NCI-H69 (cell line): Measurements from ENCODE around the gene ZNF786.
"Not testable (repeated sequence)": the region's sequence is repeated elsewhere in the genome, so short reads cannot be mapped to it uniquely, and the experiment has no call there.

Experiments used
- DNase-seq: peaks from one replicate; lab custom pipeline; 2025; lab: John Stamatoyannopoulos, UW

The ZNF786 gene, protein sequence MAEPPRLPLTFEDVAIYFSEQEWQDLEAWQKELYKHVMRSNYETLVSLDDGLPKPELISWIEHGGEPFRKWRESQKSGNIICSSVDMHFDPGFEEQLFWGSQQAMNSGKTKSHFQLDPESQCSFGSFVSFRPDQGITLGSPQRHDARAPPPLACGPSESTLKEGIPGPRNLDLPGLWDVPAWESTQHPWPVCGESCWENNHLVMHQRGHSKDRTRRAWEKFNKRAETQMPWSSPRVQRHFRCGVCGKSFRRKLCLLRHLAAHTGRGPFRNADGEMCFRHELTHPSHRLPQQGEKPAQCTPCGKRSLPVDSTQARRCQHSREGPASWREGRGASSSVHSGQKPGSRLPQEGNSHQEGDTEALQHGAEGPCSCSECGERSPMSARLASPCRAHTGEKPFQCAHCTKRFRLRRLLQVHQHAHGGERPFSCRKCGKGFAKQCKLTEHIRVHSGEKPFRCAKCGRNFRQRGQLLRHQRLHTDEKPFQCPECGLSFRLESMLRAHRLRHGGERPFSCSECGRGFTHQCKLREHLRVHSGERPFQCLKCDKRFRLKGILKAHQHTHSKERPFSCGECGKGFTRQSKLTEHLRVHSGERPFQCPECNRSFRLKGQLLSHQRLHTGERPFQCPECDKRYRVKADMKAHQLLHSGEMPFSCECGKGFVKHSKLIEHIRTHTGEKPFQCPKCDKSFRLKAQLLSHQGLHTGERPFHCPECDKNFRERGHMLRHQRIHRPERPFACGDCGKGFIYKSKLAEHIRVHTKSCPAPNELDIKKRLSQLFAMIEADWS

DNA sequence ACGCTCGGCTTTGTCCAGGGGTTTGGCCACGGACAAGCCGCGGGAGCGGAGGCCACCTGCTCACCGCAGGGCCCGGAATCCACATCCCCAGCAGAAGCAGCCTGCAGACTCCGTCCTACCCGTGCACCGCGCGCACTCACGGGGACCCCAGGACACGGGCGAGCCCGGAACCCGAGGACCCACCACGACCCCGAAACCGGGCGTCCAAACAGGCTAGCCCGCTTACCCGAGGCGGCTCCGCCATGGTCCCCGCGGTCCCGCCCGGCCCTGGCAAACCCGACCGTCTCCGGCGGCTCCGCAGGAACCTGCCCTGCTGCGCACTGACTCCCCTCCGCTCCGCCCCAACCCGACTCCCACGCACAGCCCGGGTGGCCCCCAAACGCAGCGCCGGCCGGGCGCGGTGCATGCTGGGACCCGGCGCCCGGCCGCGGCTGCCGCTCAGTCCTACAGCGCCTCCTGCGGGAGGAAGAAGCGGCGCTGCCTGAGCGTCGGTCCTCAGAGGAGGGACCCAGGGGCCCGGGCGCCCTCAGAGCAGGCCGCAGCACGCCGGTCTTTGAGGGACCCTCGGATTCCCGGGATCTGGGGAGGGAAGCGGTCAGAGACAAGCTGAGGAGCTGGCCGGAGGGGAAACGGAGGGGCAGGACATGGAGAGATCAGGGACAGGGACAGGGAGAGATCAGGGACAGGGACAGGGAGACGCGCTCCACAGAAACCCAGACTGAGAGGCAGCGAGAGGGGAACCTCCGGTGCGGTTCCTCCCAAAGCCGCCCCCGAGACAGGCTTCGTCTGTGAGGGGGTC, at the start of gene ZNF786:
ZNF786 (minus strand) TSS at position 322 of the 799 bp plus-strand sequence; CDS start at position 244, 78 bp downstream.
- peak; percentile 97 for DNase-seq

DNA sequence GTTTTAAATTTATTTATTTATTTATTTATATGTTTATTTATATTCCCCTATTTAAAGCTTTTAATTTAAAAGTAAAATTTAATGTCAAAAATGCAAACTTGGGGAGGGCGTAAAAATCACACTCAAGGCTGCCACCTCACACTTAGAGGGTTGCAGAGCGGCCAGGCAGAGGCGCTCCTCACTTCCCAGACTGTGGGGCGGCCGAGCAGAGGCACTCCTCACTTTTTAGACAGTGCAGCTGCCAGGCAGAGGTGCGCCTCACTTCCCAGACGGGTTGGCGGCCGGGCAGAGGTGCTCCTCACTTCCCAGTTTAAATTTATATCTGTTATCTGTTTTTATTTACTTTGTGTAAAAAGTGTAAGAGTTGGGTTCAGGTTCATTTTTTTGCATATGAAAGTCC, 45.6 kb upstream of the ZNF786 start:
- no peak for DNase-seq

DNA sequence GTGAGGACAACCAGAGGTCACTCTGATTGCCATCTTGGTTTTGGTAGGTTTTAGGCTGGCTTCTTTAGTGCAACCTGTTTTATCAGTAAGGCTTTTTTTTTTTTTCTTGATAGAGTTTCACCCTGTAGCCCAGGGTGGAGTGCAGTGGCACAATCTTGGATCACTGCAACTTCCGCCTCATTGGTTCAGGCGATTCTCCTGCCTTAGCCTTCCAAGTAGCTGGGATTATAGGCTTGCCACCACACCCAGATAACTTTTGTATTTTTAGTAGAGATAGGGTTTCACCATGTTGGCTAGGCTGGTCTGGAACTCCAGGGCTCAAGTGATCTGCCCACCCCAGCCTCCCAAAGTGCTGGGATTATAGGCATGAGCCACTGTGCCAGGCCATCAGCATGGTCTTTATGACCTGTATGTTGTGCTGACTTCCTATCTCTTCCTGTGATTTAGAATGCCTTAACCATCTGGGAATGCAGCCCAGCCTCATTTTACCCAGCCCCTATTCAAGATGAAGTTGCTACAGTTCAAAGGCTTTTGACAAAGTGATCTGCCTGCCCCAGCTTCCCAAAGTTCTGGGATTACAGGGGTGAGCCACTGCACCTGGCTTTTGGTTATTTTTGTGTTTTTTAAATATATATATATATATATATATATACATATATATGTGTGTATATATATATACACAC, 42.7 kb upstream of the ZNF786 start:
- no peak for DNase-seq

DNA sequence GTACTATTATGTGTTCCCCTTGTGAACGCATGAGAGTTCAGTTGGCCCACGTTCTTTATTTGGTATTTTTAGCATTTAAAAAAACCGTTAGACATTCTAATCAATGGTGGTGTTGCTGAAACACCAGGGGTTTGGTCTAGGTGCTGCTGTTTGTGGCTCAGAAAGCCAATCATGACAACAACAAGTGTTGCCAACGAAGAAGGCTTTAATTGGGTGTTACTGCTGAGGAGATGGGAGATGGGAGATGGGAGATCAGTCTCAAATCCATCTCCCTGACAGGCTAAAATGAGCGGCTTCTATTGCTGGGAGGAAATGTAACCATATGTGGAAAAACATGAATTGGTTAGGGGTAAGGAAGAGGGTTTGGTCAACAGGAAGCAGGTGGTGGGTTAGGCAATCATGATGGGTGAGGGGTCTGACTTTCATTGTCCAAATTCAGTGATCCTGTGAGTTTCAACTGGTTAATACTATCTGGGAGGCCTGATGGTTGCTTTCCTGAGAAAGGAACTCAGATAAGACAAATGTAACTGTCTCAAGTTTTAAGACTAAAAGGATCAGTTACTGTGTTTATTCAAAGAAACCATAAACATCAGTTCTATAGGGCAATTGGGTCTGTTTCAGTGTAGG, 40.2 kb upstream of the ZNF786 start:
- no peak for DNase-seq

DNA sequence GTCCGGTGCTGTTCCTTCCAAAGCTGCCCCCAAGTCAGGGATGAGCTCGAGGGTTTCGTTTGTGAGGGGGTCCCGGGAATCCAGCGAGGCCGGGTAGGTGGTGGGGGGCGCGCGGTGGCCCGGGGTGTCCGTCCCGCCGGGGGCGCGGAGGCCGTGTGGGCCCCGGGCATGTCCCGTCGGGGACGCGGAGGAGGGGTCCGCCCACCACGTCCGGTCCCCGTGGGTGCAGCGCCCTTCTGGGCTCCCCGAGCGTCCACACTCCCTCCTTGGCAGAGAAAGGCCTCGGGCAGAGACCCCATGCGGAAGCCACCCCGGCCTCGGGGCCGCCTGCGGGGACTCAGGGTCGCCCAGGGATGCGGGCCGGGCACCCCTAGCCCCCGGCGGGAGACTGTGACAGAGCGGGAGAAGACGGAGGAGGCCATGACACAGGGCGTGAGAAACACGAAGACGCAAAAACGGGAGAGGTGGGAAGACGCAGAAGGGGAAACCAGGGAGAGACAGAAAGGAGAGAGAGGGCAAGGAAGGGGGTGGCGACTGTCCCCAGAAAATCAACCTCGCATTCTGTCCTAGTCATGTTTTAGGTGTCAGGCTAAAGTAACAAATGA, 36.2 kb upstream of the ZNF786 start:
- peak; percentile 71 for DNase-seq

DNA sequence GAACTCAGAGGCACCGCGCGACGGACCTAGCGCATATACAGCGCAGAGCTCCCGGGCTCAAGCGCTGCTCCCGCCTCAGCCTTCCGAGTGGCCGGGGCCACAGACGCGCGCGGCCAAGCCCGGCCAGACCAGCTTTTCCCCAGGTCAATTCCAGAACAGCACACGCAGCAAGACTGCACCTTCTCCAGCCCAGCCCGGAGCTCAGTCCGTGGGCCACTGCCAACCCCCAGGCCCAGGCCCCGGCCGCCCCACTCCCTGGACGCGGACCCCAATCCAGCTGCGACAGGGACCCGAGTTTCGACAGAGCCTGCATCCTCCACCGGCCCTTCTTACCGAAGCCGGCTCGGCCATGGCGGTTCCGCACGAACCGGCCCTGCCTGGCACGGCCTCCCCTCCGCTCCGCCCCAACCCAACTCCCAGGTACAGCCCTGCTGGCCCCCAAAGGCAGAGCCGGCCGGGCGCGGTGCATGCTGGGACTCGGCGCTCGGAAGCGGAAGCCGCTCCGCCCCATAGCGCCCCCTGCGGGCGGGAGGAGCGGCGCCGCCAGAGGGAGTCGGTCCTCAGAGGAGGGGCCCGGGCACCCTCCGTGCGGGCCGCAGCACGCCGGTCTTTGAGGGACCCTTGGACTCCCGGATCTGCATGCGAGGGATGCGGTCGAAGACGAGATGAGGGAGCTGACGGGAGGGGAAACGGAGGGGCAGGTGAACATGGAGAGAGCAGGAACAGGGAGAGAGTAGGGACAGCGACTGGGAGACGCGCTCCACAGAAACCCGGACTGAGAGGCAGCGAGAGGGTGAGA, 35.5 kb upstream of the ZNF786 start, which contains the start of gene ZNF425:
ZNF425 (minus strand) TSS at position 462 of the 799 bp plus-strand sequence; CDS start at position 351, 111 bp downstream.
- DNase-seq = peak; percentile 96

DNA sequence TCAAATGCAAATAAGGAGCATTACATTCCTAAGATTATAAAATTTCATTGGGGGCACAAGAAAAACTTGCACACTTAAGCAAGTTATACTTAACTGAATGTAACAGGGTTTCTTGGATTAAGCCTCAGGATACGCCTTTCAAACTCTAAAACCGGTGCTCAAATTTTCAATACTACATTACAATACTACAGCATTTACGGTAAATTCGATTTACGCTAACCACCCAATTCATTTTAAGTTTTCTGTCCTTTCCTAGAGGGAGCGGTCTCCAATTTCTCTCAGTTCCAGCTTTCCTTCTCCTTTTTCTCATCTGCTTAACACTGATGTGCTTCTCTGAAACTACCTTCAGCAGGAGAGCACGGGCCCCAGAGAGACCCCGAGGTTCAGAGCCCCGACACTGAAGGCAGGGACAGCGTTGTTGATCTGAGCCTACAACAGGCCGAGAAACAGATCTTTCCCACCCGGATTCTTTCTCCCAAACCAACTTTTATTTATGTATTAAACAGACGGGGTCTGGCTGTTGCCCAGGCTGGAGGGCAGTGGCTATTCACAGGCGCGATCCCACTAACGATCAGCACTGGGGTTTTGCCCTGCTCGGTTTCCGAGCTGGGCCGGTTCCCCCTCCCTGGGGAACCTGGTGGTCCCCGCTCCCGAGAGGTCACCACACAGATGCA, 34.8 kb upstream of the ZNF786 start:
- no peak for DNase-seq

DNA sequence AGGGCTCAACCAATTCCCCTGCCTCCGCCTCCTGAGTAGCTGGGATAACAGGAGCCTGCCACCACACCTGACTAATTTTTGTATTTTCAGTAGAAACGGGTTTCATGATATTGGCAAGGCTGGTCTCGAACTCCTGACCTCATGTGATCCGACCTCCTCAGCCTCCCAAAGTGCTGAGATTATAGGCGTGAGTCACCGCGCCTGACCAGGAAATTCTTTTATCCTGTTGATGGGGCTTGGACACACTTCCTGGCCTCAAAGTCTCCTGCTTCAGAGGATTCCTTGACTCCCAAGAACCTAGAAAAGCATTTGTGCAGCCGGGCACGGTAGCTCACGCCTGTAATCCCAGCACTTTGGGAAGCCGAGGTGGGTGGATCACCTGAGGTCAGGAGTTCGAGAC, 19.5 kb upstream of the ZNF786 start:
- no peak for DNase-seq

DNA sequence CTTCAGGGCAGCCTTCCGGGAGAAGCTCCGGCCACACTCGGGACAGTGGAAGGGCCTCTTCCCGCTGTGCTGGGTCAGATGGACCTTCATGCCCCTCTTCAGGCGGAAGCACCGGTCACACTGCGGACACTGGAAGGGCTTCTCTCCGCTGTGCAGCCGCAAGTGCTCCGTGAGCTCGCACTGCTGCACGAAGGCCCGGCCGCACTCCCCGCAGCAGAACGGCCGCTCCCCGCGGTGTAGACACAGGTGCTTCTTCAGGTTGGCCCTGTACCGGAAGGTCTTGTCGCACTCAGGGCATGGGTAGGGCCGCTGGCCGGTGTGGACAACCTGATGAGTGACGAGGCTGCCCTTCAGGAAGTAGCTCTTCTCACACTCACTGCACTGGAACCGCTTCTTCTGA, 14.2 kb upstream of the ZNF786 start:
- DNase-seq = no peak

DNA sequence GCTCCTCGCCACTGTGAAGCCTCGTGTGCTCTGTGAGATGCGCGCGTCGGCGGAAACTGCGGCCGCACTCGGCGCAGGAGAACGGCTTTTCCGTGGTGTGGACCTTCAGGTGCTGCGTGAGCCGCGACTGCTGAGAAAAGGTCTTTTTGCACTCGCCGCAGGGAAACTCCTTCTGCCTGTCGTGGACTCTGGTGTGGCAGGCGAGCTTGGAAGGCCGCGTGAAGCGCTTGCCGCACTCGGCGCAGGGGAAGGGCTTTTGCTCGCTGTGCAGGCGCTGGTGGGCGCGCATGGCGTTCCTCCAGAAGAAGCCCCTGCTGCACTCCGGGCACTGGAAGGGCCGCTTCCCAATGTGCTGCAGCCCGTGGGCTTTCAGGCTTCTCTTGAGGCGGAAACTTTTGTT, 13.7 kb upstream of the ZNF786 start:
- no peak for DNase-seq

DNA sequence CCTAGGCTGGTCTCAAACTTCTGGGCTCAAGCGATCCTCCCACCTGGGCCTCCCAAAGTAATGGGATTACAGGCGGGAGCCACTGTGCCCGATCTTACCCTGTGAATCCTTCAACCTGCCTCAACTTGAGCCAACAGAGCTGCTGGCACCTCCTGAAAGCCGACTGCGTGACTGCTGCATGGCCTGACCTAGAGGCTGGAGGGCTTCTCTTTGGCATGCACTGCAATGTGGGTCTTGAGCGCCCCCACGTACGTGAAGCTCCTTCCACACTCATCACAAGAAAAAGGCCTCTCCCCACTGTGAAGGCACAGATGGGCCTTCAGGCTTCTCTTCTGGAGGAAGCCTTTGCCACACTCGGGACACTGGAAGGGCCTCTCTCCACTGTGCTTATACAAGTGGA, 12.9 kb upstream of the ZNF786 start:
- DNase-seq = no peak

DNA sequence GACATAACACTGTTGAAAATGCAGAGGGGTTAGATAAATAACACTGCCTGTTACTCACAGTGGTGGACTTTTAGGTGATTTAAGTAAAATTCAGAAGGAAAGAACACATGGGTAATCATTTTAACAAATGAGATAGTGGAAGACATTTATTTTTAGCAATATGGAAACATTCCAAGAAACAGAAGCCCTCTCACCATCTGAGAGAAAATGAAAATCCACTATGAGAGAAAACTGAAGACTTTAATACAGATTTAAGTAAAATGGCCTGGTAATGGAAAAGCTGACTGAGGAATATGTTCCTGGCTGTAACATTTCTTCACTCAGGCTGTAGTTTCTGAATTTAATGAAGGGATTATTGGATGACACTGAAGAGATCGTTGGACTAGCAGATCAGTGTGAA, 12.1 kb upstream of the ZNF786 start:
- DNase-seq = no peak

DNA sequence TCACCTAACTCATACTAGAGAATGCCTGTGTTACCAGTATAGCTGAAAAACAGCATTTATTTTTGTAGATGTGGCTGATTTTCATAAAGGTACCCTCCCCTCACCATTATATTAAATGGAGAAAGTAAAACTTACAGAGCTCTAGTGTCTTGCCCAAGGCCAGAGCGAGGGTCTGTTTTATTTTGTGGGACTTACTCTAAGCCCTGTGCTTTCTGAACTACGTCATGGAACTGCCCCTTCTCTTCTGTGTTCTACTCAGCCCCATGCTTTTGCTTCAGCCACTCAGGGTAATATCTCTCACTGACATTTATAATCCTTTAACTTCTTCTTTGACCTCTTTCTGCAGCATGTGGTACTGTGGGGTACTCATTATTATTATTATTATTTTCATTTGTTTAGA, 10.3 kb upstream of the ZNF786 start:
- no peak for DNase-seq

DNA sequence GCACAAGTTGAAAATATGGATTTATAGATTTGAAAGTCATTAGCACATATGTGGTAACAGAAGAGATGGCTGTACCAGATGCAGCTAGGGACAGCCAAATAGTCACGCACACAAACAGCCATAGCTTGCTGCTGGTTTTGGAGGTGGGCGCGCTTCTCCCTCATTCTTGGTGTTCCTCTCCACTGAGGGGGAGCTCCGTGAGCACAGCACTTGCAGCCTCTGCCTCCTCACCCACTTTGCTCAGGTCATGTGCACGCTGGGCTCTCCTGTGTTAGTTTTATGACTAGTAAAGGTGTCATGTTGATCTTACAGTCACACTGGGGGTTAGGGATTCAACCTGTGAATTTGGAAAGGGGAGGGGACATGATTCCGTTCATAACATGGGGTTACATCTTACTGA, 8.5 kb upstream of the ZNF786 start:
- DNase-seq = no peak

DNA sequence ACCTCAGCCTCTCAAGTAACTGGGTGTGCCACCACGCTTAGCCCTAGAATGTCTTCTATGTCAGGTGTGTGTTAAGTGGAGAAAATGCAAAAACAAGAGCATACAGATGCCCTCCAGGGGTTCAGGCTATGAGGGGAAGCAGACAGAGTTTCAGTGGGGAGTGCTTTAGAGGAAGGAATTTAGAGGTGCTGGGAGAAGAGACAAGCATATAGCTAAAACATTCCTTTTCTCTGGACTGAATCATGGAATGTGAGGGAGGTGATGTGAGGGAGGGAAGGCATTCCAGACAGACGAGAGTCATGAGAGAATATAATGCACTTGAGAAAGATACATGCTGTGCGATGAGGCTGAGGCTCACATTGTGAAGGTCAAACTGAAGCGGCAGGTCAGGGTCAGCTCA, 6.6 kb upstream of the ZNF786 start:
- no peak for DNase-seq

DNA sequence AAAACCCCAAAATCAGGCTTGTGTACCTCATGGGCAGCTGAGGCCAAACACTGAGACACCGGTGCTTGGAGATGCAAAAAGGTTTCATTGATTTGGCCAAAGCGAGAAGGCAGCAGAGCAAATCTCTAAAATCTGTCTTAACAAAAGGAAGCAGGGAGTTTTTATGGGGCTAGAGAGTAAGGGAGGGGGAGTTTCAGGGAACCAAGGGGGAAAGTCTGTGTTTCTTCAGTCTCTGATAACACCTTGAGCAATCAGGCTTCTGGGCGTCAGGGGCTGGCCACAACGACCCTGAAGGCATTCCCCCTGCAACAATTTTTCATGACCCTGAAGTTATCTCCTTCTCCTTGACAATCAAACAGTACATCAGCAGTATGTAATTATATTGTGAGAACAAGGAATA, 2.7 kb upstream of the ZNF786 start:
- DNase-seq = no peak

DNA sequence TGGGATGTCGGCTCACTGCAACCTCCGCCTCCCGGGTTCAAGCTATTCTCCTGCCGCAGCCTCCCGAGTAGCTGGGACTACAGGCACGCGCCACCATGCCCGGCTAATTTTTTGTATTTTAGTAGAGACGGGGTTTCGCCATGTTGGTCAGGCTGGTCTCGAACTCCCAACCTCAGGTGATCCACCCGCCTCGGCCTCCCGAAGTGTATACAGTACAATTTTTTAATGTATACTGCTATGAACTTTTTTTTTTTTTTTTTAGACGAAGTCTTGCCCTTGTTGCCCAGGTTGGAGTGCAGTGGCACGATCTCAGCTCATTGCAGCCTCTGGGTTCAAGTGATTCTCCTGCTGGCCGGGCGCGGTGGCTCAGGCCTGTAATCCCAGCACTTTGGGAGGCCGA, 1.7 kb upstream of the ZNF786 start:
- not testable (repeated sequence) for DNase-seq

DNA sequence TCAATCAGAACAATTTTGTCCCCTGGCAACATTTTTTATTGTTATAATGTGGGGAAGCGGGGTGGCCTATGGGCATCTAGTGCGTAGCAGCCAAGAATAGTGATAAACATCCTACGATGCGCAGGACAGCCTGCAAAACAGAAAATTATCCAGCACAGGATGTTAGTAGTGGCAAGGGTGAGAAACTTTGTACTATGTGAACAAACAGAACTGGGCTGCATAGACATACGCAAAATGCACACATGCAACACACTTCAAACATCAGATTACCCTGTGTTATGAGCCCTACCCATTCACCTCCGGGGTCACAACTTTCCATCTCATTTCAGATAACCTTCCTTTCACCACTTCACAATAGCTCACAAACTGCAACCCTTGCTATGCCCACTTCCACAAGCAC, 3.1 kb downstream of the ZNF786 start:
- DNase-seq = no peak

DNA sequence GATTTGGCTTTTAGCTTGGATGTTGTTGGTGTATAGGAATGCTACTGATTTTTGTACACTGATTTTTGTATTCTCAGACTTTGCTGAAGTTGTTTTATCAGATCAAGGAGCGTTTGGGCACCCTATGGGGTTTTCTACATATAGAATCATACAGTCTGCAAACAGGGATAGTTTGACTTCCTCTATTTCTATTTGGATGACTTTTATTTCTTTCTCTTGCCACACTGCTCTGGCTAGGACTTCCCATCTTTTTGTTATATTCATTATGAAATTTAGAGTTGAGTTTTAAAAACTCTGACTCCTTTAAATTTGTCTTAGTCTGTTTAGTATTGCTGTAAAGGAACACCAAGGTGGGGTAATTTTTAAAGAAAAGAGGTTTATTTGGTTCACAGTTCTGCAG, 4.7 kb downstream of the ZNF786 start:
- no peak for DNase-seq

DNA sequence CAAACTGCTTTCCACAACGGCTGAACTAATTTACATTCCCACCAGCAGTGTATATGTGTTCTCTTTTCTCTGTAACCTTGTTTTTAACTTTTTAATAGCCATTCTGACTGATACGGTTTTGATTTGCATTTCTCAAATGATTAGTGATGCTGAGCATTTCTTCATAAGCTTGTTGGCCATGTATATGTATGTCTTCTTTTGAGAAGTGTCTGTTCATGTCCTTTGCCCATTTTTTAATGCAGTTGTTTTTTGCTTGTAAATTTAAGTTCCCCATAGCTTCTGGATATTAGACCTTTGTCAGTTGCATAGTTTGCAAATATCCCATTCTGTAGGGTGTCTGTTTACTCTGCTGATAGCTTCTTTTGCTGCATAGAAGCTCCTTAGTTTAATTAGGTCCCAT, 6.1 kb downstream of the ZNF786 start:
- DNase-seq = no peak
